Fibroblast of skin of left biceps (primary cell): Measurements from ENCODE around the gene DNAH1.
A peak's percentile ranks its signal among the peaks of the same experiment; 100 is the strongest.

Source experiments
- DNase-seq, 2 experiments: peaks; one replicate each; pipeline ENCODE4 v3.0.0-alpha.2; 2013; ENCODE audit warnings: low read depth in 2 of 2

Gene DNAH1

DNA sequence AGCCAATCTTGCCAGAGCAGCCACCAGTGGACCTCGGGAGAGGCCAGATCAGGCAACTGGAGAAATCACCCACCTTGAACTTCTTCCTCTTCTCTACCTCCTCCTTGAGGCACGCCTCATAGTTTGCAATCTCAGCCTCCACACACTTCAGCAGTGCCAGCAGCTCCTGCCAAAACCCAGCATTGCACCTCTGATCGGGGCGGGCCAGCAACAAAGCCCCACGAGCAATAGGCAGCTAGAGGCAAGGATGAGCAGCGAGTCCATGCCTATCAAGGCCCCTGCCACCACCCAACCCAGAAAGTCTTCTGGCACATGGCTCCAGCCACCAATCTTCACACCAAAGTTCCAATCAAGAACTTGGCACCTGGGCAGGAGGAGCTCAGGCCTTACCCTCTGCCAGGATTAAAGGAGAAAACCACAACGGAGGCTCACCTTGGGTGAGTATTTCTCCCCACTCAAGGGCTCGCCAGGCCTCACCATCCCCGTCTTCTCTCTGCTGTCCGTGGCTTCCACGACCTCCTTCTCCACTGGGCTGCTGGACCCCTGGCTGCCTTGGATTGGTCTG is 86.7 kb downstream of the DNAH1 start:
- DNase-seq, result no peak

DNA sequence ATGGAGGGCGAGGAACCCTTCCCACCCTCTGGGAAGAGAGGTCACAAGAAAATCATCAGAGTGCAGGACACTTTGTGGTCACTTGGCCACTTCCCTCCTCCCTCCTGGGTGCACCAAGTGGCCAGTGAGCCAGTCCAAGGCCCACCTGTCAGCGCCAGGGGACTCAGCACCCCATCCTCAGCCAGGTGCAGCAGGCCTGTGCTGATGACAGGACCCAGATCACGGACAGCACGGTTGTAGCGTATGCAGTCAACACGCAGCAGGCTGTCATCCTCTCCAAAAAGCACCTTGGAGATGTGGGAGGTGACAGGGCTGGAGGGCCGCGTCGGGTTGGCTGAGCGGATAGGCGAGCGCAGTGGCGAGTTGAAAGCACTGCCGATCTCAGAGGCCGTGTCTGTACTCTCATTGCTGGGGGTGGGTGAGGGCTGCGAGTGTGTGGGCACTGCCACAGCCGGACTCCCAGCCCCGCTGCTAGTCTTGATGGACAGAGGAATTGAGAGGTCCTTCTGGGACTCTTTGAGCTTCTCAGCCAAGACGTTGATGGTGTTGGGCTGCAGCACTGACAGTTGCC is 87.2 kb downstream of the DNAH1 start:
- DNase-seq, result no peak

DNA sequence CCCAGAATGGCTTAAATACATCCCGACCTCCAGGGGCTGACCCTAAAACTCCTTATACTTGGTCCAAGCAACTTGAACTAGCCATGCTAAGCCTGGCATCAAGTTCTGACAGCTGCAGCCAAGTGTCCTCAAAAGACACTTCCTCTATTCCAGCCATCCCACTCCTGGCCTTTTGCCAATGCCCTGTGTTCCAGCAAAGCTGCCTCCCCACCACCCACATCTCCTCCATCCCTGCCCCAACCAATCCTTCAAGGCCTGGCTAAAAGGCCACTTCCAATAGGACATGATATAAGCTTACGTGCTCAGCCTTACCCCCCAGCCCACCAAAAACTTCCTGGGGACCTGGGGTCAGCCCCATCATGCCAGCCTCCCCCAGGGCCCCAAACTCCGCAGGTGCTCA is 87.8 kb downstream of the DNAH1 start:
- no peak for DNase-seq

DNA sequence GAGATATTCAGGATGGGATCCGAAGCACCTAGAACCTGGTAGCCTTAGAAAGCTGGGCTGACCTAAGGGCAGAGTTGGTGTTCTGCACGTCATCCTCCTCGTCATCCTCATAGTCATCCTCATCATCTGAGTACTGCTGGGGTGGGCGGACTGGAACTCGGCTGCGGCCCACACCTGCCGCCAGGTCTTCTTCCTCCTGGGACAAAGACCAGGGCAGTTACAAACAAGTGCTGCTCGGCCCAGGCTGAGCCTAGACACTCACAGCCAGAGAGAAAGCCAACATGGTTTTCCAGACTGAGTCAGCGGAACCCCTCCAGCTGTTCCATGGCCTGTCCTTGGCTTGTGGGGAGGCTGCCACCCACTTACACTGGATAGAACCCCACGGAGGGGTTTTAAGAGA is 88.3 kb downstream of the DNAH1 start:
- no peak for DNase-seq

DNA sequence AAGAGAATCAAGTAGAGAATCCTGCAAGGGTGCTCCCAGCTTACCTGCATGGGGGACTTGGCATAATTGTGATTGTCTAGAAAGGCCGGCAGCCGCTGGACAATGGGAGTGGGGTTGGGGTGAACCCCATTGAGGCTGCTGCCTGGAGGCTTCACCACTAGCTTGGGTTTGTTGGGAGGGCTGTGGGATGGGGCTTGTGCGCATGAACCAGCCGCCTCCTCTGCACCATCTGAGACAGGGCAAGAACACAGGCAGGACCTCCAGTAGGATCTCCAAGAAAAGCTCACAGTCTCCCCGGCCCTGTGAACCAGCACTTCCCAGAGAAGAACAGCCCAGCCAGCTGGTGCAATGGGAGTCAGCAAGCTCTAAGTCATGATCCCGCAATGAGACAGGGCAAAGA is 88.9 kb downstream of the DNAH1 start:
- no peak for DNase-seq

DNA sequence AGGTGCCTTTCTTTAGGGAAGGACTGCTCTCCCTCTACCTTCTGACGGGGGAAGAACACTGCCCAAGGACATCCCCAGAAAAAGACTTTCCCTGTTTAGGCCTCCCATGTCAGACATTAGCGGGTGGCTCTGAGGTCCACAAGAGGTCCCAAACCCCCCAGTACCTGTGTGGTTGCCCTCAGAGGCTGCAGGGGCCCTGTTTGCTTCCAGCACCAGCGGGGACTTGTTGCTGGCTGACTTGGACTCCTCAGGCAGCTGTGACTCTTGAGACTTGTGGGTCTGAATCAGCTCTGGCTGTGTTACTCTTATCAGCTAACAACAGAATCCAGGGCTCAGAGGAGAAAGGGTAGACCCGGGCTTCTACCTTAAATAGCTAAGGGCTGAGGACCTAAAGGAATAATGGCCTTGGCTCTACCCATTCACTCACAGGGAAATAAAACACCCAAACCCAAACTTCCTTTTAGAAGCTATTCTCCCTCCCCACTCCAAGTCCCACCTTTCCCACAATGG is 89.5 kb downstream of the DNAH1 start:
- no peak for DNase-seq

DNA sequence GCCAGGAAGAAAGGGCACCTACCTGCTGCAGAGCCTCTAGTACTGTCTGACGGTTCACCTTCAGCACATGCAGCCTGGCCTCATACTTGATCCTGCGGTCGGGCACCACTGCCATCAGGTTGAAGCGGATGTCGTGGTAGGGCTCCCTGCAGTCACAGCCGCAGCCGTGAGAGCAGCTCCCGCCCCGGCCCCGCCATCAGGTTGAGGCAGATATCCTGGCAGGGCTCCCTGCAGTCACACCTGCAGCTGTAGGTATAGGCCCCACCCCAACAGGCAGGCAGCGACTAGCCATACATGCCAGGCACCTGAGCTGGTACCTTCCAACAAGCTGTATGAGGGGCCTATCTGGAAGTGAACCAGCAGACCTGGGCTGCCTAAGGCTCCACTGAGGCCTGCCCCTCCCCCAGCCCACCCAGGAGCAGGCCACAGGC is 90.1 kb downstream of the DNAH1 start:
- DNase-seq, result no peak

DNA sequence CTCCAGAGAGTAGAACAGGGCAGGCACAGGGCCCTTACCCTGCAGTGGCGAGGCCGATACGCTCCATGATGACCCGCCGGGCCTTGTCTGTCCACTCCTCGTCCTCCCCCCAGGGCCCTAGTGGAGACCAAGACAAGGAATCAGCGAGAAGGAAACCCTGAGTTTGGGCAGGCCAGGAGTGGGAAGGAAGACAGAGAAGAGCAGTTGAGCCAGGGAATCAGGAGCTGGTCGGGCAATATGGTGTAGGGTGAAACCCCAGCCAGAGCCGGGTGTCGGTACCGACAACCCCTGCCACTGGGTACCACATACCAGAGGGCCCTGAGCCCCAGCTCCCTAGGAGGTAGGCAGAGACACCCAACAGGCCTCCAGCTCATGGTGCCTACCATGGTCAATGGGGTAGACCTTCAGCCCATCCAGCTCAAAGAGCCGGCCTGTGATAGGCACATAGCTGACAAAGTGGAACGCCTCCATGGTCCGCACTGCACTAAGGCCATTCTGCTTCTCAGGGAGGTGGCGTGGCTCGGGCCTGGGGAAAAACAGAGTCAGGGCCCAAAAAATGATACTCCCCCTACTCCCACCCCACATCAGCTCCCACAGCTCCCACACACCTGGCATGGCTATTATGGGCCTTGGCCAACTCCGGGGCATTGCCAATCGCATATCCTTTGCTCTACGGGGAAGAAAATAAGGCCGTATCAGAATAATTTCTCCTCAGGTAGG is 90.8 kb downstream of the DNAH1 start:
- no peak for DNase-seq

DNA sequence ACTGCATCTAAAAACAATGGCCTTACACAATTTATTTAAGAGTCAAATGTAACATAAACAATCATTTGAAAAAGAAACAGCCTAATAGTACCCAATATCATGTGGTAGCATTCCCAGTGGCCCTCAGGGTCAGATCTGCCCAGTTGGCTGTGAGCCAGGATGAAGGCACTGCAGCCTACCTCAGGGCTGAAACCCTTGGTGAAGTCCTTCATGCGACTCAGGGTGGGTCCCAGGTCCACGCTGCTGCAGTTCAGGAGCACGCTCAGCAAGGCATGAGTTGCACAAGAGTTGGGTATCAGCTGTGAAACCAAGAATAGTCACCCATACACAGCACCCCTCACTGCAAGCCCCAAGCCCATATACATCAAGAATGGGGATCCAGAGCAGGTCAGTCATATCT is 91.7 kb downstream of the DNAH1 start:
- DNase-seq, result no peak

DNA sequence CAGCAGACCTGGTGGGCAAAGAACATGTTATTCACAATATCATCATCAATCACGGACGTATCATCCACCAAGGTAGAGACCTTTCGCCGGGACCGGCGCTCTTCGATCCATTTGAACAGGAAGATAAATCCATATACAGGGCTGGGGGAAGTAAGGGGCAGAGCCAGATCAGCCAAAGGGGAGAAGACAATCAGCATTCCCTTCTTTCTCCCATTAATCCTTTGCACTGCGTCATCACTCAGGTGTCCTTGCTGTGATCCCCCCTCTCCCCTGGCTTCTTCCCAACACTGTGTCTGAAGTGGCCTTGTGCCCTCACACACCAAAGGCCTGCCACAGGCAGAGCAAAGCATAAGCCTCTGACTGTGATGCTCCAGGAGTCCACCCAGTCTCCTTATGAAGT is 92.3 kb downstream of the DNAH1 start:
- DNase-seq, result no peak

DNA sequence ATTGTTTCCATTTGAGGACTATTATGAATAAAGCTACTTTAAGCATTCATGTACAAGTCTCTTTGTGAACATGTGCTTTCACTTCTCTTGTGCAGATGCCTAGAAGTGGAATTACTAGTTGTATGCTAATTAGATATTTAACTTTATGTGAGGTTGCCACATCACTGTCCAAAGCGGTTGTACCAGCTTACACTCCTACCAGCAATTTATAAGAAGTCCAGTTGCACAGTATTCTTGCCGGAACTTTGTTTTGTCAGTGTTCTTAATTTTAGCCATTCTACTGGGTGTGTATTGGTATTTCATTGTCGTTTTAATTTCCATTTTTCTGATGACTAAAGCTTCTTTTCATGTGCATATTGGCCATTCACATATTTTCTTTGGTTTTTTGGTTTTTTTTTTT is 99.7 kb downstream of the DNAH1 start:
- no peak for DNase-seq

DNA sequence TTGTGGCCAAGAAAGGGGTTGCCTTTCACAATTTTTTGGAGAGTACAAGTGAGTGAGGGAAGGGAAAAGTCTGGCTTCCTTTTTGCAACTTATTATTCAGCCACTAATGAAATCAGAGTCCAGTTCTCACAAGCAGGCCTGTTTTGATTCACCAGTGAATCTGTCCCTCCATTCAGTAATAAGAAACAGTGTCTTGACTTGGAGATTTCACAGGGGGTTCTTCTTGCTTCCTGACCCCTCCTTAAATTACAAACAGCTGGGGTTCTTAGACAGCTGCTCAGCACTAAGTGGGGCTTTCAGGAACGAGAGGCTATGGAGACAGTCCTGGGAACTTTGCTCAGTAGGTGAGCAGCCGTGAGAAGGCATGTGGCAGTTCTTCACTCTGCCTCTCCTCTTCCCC is 104.3 kb downstream of the DNAH1 start:
- no peak for DNase-seq

DNA sequence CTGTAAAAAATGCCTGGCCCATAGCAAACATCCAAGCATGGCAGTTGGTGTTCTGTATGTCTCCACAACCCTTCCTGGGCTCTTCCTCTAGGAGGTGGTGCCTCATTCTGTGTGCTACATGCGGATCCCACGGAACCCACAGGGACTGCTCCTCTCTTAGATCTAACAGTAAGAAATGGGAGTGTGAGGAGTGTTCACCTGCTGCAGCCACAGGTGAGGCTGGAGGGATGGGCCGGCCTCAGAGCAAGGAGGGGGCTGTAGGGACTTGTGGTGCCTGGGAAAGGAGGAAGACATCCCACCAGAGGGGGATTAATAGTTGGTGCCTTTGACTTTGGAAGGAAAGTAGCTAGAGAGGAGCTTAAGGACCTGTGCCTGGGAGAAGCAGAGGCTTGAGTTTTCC is 106.5 kb downstream of the DNAH1 start:
- DNase-seq, result no peak

DNA sequence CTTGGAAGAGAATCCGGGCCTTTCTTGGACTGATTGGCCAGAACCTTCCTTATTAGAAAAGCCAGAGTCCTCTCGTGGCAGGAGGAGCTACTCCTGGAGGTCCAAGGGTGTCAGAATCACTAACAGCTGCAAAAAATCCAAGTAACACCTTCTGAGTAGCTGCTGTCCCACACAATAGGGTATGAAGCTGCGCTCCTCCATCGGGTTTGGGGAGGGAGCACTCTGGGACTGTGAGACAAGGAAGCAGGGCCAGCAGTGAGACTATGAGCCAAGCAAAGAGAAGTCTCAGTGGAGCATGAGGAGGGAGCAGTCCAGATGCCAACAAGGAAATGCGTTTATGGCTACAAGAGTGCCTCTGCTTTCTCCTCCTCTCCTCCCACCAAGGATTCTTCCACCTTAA is 107.1 kb downstream of the DNAH1 start:
- no peak for DNase-seq

DNA sequence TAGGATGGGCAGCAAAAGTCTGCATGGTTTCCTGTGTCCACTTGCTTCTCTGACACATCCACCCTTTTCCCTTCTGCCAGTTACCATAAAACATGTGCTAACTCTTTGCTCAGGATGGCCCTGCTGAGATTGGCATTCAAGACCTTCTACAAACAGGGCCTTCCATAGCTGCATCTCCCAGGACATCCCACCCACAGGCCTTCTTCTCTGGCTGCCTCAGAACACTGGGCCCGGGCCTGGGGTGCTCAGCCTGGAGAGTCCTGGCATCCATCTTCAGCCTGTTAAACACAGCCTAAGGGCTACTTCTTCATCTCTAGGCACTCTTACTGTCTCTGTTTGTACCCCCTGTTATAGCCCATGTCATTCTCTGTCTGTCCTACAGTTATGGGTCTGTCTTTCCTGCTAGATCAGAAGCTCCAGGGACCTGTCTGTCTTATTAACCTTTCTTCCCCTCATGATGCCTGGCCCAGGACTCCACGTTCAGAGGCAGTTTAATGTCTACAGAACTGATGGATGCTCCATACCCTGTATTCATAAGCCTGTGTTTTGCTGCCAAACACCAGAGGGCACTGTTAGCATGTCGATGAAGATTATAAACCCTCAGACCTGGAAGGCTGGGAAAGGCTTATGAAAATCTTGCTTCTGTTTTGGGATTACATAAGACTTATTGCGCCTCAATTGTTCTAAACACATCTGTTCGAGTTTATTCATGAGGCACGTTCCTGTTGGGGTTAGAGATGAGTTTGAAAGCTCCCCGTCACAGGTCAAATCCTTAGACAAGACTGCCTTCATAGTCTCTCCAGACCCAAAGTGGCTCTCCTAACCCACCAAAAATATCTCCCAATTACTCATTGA is 112.3 kb downstream of the DNAH1 start:
- peak; percentile 48 to 51 for DNase-seq

DNA sequence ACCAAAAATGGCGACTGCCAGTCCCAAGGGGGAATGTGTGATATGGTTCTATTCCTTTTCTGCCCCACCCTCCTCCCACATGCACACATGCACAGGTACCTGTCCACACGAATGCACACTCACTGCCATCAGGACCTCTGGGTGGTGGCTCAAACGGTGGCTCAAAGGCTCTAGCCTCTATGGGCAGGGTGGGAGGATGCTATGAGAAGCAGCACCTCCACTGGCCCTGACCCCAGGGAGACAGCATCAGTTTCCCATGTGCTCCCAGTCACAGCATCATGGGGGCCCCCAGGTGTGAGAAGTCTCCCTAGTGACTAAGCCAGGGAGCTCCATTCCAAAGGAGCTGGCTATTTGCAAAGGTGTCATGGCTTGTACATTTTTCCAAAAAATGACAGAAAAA is 112.9 kb downstream of the DNAH1 start:
- DNase-seq, result no peak

DNA sequence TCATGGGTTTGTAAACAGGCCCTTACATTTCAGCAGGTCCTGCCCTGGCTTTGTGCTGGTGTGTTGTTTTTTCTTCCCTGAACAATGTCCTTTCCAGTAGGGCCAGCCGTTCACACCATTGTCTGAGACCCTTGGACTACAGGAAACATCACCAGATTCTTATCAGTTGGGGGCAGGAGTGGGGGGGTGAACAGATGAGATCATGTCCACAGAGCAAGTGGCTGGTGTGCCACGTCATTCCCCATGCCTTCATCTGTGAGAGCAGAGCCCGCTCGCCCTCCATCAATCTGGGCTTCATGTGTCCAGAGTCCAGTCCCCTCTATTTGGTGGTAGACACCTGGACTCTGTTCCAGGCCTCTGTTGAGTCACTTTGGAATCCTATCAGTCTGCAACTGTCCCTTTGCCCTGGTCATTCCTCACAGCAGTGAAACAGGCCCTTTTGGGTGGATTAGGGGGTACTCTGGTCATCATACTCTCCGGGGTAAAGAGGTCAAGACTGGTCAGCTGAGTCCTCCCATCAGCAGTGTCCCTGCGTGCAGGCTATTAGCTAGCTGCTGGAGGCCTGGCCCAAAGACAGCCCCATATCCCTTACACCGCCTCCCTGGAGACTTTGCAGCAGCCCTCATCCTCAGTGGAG is 113.8 kb downstream of the DNAH1 start:
- DNase-seq, result no peak

DNA sequence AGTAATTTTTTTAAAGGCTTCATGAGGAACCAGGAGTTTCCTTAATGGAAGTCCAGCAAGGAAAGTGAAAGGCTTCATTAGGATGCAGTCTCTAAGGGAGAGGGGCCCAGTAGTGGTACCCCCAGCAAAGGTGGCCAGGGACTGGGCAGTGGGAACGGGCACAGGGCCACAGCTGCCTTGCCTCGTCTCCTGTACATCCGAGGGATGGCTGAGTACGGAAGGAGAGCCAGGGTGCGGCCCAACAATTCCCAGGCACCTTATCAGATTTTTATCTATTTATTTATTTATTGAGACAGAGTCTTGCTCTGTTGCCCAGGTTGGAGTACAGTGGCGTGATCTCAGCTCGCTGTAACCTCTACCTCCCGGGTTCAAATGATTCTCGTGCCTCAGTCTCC is 114.3 kb downstream of the DNAH1 start:
- DNase-seq, result no peak

DNA sequence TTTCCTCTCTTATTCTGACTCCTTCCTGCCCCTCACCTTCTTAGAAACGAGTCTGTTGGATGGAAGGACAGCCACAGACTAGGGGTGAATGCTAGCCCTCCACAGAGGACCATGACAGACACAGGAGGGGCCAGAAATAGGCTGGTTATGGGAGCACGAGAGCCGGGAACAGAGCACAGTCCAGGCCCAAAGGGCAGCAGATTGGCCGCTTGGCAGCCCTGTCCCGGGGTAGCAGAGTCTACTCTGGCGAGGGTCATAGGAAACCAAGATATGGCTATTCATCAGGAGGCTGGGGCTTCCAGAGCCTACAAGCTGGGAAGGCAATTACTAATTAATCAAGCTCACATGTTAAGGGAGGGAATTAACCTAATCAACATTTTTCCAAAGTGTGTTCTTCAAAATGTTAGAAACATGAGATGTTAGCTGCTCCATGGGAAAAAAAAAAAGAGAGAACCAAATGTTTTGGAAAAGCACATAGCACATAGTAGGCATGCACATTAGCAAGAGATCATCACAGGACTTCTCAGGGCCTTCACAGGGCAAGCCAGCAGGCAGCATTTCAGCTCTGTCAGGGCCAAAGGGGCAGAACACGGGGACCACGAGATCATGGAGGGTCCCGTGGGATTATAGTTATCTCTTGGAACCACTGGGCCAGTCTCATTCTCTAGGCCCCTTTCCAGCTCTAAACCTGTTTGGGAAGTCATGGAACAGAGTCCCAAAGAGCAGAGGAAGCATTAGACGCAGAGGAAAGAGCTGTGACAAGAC is 115.5 kb downstream of the DNAH1 start:
- no peak for DNase-seq

DNA sequence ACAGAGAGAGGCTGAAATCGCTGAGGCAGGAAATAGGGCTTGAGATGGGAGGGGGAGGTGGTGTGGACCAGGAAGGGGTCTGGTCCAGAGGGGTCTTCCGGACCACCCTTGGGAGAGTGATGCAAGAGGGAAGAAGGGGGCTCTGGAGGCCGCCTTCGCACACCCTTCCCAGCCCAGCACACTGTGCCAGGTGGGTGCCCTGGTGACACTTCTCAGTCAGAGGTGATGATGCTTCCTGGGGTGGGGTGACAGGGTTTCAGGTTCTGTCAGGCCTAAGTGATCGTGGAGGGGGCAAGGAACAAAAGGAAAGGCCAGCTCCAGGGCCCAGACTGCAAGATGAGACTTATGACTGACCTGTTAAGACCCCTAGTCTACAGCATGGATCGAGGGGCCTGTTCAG is 116.1 kb downstream of the DNAH1 start:
- DNase-seq, result no peak

DNA sequence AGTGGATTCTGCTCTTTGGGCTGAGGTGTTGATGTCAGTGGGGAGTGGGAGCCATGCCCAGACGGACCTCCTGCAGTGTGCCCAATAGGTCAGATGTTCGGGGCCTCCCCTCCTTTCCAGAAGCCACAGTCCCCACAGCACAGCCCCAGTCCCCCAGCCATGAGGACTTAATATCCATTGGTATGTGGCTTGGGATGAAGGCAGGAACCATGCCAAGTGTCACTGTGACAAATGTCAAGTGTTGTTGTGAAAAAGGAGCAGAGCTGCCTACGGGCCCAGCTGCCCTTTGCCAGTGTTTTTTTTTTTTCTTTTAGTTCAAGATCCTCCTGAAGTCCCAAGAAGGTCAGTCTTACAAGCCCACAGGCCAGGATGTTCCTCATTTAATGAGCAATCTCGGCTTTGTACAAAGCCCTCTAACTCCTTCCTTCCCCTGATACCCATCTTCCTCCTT is 116.6 kb downstream of the DNAH1 start:
- DNase-seq, result no peak
